OCI-LY1 (cell line): ENCODE results near the gene MYO1E.

ENCODE experiments used
- H2AFZ ChIP-seq: fragments of 200-600 bp; sonication (generic), shearing (Covaris generic); 2 replicates; pipeline ENCODE4 v1.6.0; 2014; ENCODE audit warnings: antibody characterized with exemption, mild to moderate bottlenecking, low read length
- H3F3A ChIP-seq: fragments of 200-600 bp; sonication (generic), shearing (Covaris generic); 2 replicates; pipeline ENCODE4 v1.6.0; 2014; ENCODE audit warnings: mild to moderate bottlenecking, antibody characterized with exemption, low read length, moderate library complexity; ENCODE audit not compliant: insufficient read depth
- H3K27ac ChIP-seq: fragments of 200-600 bp; sonication (generic); 2 replicates; pipeline ENCODE4 v1.5.1; 2014; ENCODE audit warnings: low read length, mixed run types, mild to moderate bottlenecking, low read depth; ENCODE audit not compliant: poor library complexity, severe bottlenecking
- H3K27me3 ChIP-seq: fragments of 200-600 bp; sonication (generic); 2 replicates; pipeline ENCODE4 v1.6.0; 2014; ENCODE audit warnings: antibody characterized with exemption, mild to moderate bottlenecking, low read length, moderate library complexity; ENCODE audit not compliant: insufficient read depth
- H3K36me3 ChIP-seq: fragments of 200-600 bp; sonication (generic); 2 replicates; pipeline ENCODE4 v1.6.1; 2014; ENCODE audit warnings: mild to moderate bottlenecking, antibody characterized with exemption, low read length, moderate library complexity, mixed read lengths; ENCODE audit not compliant: insufficient read depth
- H3K4me1 ChIP-seq: fragments of 200-600 bp; sonication (generic); 2 replicates; pipeline ENCODE4 v1.5.1; 2014; ENCODE audit warnings: mild to moderate bottlenecking, low read length, moderate library complexity; ENCODE audit not compliant: insufficient read depth, severe bottlenecking
- H3K4me2 ChIP-seq: fragments of 200-600 bp; sonication (generic), shearing (Covaris generic); 2 replicates; pipeline ENCODE4 v1.6.1; 2014; ENCODE audit warnings: low read length
- H3K4me3 ChIP-seq: fragments of 200-600 bp; sonication (generic); 2 replicates; pipeline ENCODE4 v1.5.1; 2014; ENCODE audit warnings: low read length, low read depth, mild to moderate bottlenecking, mixed read lengths; ENCODE audit not compliant: poor library complexity, severe bottlenecking
- H3K79me2 ChIP-seq: fragments of 200-600 bp; shearing (Covaris generic); 2 replicates; pipeline ENCODE4 v1.6.1; 2016; ENCODE audit warnings: mixed run types, low read length, mixed read lengths; ENCODE audit not compliant: insufficient read depth
- H3K9ac ChIP-seq: fragments of 200-600 bp; sonication (generic), shearing (Covaris generic); 2 replicates; pipeline ENCODE4 v1.6.1; 2014; ENCODE audit warnings: mild to moderate bottlenecking, low read length, mixed read lengths
- H3K9me2 ChIP-seq: fragments of 200-600 bp; sonication (generic), shearing (Covaris generic); 2 replicates; pipeline ENCODE4 v1.6.1; 2014; ENCODE audit warnings: low read depth, mild to moderate bottlenecking, low read length, mixed read lengths
- H3K9me3 ChIP-seq: fragments of 200-600 bp; shearing (Covaris generic); 2 replicates; pipeline ENCODE4 v1.6.1; 2014; ENCODE audit warnings: low read length, mixed read lengths
- H4K20me1 ChIP-seq: fragments of 200-600 bp; sonication (generic), shearing (Covaris generic); 2 replicates; pipeline ENCODE4 v1.6.0; 2016; ENCODE audit warnings: mild to moderate bottlenecking, low read length; ENCODE audit not compliant: insufficient read depth
- EZH2 ChIP-seq: fragments of 200-600 bp; sonication (generic), shearing (Covaris generic); IDR thresholded peaks from 2 replicates; pipeline ENCODE4 v1.8.0; 2017; ENCODE audit warnings: borderline replicate concordance, mixed run types, mild to moderate bottlenecking, antibody characterized with exemption, low read length, moderate library complexity, mixed read lengths
- TF ChIP-seq, protein P1 (sequence below): fragments of 200-600 bp; sonication (generic), shearing (Covaris generic); IDR thresholded peaks from 2 replicates; pipeline ENCODE4 v1.5.1; 2017; ENCODE audit warnings: mild to moderate bottlenecking, antibody characterized with exemption, low read length, moderate library complexity, mixed read lengths

The MYO1E gene

DNA sequence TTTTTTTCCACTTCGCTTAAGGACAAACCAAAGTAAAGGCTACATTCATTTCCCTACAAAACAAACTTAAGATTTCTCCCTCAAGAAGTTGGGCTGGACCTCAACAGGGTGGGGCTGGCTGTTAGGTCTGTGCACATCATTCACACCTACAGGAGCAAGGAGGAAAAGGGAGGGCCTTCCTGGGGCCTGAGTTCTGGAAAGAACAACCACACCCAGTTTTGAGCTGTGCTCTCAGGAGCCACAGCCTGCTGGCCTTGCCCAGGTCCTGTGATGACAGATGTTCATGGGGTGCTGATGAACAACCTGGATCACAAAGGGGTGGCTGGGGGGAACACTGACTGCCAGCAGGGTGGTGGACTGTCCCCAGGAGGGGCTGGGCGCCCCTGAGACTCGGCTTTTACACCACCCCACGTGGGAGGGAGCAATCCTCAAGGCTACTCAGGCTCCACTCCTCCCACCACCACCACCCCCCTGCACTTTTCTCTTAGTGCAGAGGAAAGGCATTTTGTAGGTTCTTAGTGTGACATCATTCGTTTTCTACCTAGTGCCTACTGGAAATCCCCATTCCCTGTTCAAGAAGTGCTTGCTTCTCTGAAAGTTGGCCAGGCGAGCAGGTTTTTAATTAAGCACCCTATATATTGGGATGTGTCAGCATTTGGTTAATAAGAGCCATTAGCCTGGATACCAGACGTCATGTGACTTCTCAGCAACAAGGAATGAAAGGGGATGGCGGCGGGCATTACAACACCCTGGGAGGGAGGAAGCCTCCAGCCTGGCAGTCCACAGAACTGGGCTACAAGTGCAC is 232.0 kb downstream of the MYO1E start:
- Histone ChIP-seq H3K36me3 (peaks cover 77% of the 10 kb centered on the region), H2AFZ (no peak overlapping the region), H3K4me1 (no peaks in the 10 kb centered on the region), H3K9me3 (no peaks in the 10 kb centered on the region), H3K79me2 (no peaks in the 10 kb centered on the region), H3K9ac (no peak overlapping the region), H3K9me2 (no peaks in the 10 kb centered on the region), H3F3A (no peaks in the 10 kb centered on the region), H3K4me3 (no peak overlapping the region), H3K27ac (no peak overlapping the region), H3K4me2 (no peak overlapping the region), H3K27me3 (no peaks in the 10 kb centered on the region), H4K20me1 (no peaks in the 10 kb centered on the region)
- TF ChIP-seq EZH2: no peak
- TF ChIP-seq, protein P1, sequence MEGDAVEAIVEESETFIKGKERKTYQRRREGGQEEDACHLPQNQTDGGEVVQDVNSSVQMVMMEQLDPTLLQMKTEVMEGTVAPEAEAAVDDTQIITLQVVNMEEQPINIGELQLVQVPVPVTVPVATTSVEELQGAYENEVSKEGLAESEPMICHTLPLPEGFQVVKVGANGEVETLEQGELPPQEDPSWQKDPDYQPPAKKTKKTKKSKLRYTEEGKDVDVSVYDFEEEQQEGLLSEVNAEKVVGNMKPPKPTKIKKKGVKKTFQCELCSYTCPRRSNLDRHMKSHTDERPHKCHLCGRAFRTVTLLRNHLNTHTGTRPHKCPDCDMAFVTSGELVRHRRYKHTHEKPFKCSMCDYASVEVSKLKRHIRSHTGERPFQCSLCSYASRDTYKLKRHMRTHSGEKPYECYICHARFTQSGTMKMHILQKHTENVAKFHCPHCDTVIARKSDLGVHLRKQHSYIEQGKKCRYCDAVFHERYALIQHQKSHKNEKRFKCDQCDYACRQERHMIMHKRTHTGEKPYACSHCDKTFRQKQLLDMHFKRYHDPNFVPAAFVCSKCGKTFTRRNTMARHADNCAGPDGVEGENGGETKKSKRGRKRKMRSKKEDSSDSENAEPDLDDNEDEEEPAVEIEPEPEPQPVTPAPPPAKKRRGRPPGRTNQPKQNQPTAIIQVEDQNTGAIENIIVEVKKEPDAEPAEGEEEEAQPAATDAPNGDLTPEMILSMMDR: no peak

DNA sequence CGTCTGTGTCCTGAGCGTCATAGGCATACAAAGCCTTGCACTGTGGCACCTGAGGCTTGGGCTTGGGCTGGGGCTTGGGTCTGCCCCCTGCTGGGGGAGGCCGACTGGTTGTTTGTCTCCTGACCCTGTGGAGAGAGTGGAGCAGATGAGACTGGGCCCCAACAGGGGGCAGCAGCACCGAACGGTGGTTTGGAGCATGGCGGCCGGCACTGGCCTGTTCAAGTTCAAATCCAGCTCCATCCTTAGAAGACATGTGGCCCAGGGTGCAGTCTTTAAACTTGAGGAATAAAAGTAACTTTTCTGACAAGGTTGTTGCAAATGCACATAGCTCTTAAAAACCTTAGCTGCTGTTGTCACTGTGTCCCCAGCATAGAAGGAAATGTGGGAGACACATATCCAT is 234.4 kb downstream of the MYO1E start:
- peaks cover 89% of the 10 kb centered on the region for H3K36me3 ChIP-seq
- H3K4me3 ChIP-seq: no peak overlapping the region
- no peak for TF ChIP-seq EZH2
- TF ChIP-seq, protein P1: peak; percentile 100
- H3K4me1 ChIP-seq: no peaks in the 10 kb centered on the region
- H3K27me3 ChIP-seq: no peaks in the 10 kb centered on the region
- H3F3A ChIP-seq: no peaks in the 10 kb centered on the region
- no peaks in the 10 kb centered on the region for H3K9me3 ChIP-seq
- no peaks in the 10 kb centered on the region for H4K20me1 ChIP-seq
- no peaks in the 10 kb centered on the region for H3K9me2 ChIP-seq
- no peak overlapping the region for H3K4me2 ChIP-seq
- H2AFZ ChIP-seq: no peak overlapping the region
- H3K9ac ChIP-seq: no peak overlapping the region
- no peaks in the 10 kb centered on the region for H3K79me2 ChIP-seq
- no peak overlapping the region for H3K27ac ChIP-seq

DNA sequence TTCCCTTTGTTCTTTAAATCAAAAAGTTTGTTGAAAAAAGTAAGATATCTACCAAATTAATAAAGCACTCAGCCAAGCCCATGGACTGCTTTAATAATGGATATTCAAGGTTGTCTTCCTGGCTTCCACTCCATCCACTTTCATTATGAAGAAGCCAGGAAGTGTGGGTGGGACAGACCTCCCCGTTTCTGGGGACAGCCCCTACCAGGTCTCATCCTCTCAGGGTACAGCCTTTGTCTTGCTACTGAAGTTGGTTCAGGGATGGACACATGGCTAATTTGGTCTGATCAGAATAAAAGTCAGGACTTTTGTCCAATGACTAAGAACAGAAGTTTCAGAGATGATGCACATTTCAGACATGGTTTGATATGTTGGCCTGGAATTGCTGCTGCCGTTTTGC is 235.1 kb downstream of the MYO1E start:
- Histone ChIP-seq H3K4me3 (no peak overlapping the region), H3K79me2 (no peaks in the 10 kb centered on the region), H3K4me1 (no peaks in the 10 kb centered on the region), H4K20me1 (no peaks in the 10 kb centered on the region), H3K27ac (peak overlapping the region; percentile 2), H3K4me2 (no peak overlapping the region), H3K9ac (no peak overlapping the region), H3K9me2 (no peaks in the 10 kb centered on the region), H2AFZ (no peak overlapping the region), H3K27me3 (no peaks in the 10 kb centered on the region), H3F3A (no peaks in the 10 kb centered on the region), H3K36me3 (peaks cover 89% of the 10 kb centered on the region), H3K9me3 (no peaks in the 10 kb centered on the region)
- TF ChIP-seq, protein P1: no peak
- TF ChIP-seq EZH2: no peak
